CD14-positive monocyte (primary cell): Measurements from ENCODE around the gene ROR1. TPM values are rescaled to one million over a fixed set of nuclear protein-coding genes. Genes with fewer than 3 reads are reported as not detected.

Source experiments
- DNase-seq, 3 donors: peaks; one replicate each; pipeline ENCODE4 v3.0.0-alpha.2; 2011 to 2022
- H2AFZ ChIP-seq: 2 replicates; pipeline ENCODE4 v1.6.0; 2012; ENCODE audit warnings: mild to moderate bottlenecking, low read depth, low read length, inconsistent platforms; ENCODE audit not compliant: insufficient read depth, poor library complexity, severe bottlenecking
- H3K27ac ChIP-seq, 2 donors: 1 replicate in 1 of 2; 2 replicates in 1 of 2; pipeline ENCODE4 v1.5.1; 2012 to 2013; ENCODE audit warnings: low read length in 2 of 2, control low read depth in 1 of 2, inconsistent platforms in 1 of 2, low read depth in 1 of 2, mild to moderate bottlenecking in 1 of 2
- H3K27me3 ChIP-seq, 2 donors: one replicate each; pipeline versions ENCODE4 v1.6.0 to v1.6.1; 2011 to 2013; ENCODE audit warnings: low read length in 2 of 2; ENCODE audit not compliant: control insufficient read depth in 2 of 2, insufficient read depth in 2 of 2
- H3K36me3 ChIP-seq, 2 donors: replicated peaks in 1 of 2; 1 replicate in 1 of 2; 2 replicates in 1 of 2; pipeline versions ENCODE4 v1.5.1 to v1.6.1; 2012 to 2013; ENCODE audit warnings: low read length in 2 of 2, control low read depth in 1 of 2, inconsistent platforms in 1 of 2, mild to moderate bottlenecking in 1 of 2; ENCODE audit not compliant: insufficient read depth in 2 of 2, control insufficient read depth in 1 of 2
- H3K4me1 ChIP-seq, 2 donors: 1 replicate in 1 of 2; 2 replicates in 1 of 2; pipeline versions ENCODE4 v1.5.1 to v1.6.1; 2012 to 2013; ENCODE audit warnings: low read length in 2 of 2, control low read depth in 1 of 2, inconsistent platforms in 1 of 2, mild to moderate bottlenecking in 1 of 2, moderate library complexity in 1 of 2; ENCODE audit not compliant: insufficient read depth in 2 of 2, control insufficient read depth in 1 of 2
- H3K4me2 ChIP-seq: replicated peaks from 2 replicates; pipeline ENCODE3; 2012; ENCODE audit warnings: low read length, moderate library complexity, mild to moderate bottlenecking; ENCODE audit not compliant: poor library complexity, severe bottlenecking; ENCODE audit errors: extremely low read depth
- H3K4me3 ChIP-seq, 3 experiments: fragments of 200-600 bp in 1 of 3; sonication (generic) in 1 of 3; replicated peaks in 1 of 3; 1 replicate in 2 of 3; 2 replicates in 1 of 3; pipeline ENCODE4 v1.5.1; 2011 to 2013; ENCODE audit warnings: low read length in 3 of 3, mild to moderate bottlenecking in 3 of 3, control low read depth in 2 of 3, low read depth in 2 of 3, inconsistent platforms in 1 of 3, moderate library complexity in 1 of 3
- H3K79me2 ChIP-seq: 2 replicates; pipeline ENCODE4 v1.6.0; 2012; ENCODE audit warnings: mild to moderate bottlenecking, control low read depth, inconsistent platforms, low read length, moderate library complexity; ENCODE audit not compliant: insufficient read depth
- H3K9ac ChIP-seq: 2 replicates; pipeline ENCODE4 v1.6.0; 2017; ENCODE audit warnings: low read length, mild to moderate bottlenecking; ENCODE audit not compliant: insufficient read depth, poor library complexity, severe bottlenecking
- H3K9me3 ChIP-seq, 2 donors: replicated peaks in 1 of 2; 1 replicate in 1 of 2; 2 replicates in 1 of 2; pipeline versions ENCODE4 v1.5.1 to v1.6.1; 2012 to 2013; ENCODE audit warnings: low read length in 2 of 2, control low read depth in 1 of 2; ENCODE audit not compliant: control insufficient read depth in 1 of 2, insufficient read depth in 1 of 2
- H4K20me1 ChIP-seq: 2 replicates; pipeline ENCODE4 v1.6.0; 2012; ENCODE audit warnings: mild to moderate bottlenecking, low read length, control low read depth, moderate library complexity; ENCODE audit not compliant: insufficient read depth
- H3K27ac Mint-ChIP-seq, 7 donors: one replicate each; pipeline ENCODE4 v1.8.0; 2020; ENCODE audit warnings: mild to moderate bottlenecking in 7 of 7, mixed read lengths in 7 of 7, moderate library complexity in 6 of 7, inconsistent platforms in 2 of 7
- H3K27me3 Mint-ChIP-seq, 3 donors: one replicate each; pipeline ENCODE4 v1.8.0; 2021 to 2022; ENCODE audit warnings: low read depth in 3 of 3, mild to moderate bottlenecking in 3 of 3, mixed read lengths in 3 of 3, moderate library complexity in 3 of 3, inconsistent platforms in 1 of 3
- H3K36me3 Mint-ChIP-seq, 2 donors: one replicate each; pipeline ENCODE4 v1.8.0; 2020; ENCODE audit warnings: mixed read lengths in 2 of 2, inconsistent platforms in 1 of 2, mild to moderate bottlenecking in 1 of 2
- H3K4me1 Mint-ChIP-seq: one replicate; pipeline ENCODE4 v1.8.0; 2020; ENCODE audit warnings: mild to moderate bottlenecking, mixed read lengths
- H3K4me3 Mint-ChIP-seq, 2 donors: one replicate each; pipeline ENCODE4 v1.8.0; 2020; ENCODE audit warnings: mild to moderate bottlenecking in 2 of 2, mixed read lengths in 2 of 2, moderate library complexity in 1 of 2
- H3K9me3 Mint-ChIP-seq, 7 donors: one replicate each; pipeline ENCODE4 v1.8.0; 2020 to 2022; ENCODE audit warnings: mixed read lengths in 7 of 7, mild to moderate bottlenecking in 6 of 7, moderate library complexity in 6 of 7, inconsistent platforms in 2 of 7
- WGBS: methylation state at CpG from one replicate; pipeline ENCODE4 v1.1.5; 2013; ENCODE audit warnings: missing lambda C conversion rate; ENCODE audit not compliant: insufficient coverage; 5-methylcytosine and 5-hydroxymethylcytosine counted together
- intact Hi-C, 2 donors: fragments of 100-400 bp; cut with micrococcal nuclease; formaldehyde crosslinking; loops; one replicate each; pipeline versions ENCODE4 v1.15.0 to v1.15.1; 2023
- polyA plus RNA-seq, 3 donors: library from polyadenylated mRNA; depleted of rRNA in 1 of 3; unstranded in 2 of 3; stranded (reverse) in 1 of 3; fragments of 300-500 nt in 2 of 3; fragments of >200 nt in 1 of 3; fragmentation: Illumina TruSeq in 2 of 3; gene quantifications; 1 replicate in 2 of 3; 2 replicates in 1 of 3; pipeline ENCODE4 v1.2.3, GENCODE V29; 2012 to 2021
- TF ChIP-seq, protein P1 (sequence below): fragments of 200-600 bp; IDR thresholded peaks from one replicate; pipeline ENCODE4 v1.8.0; 2022; ENCODE audit warnings: antibody characterized with exemption, mild to moderate bottlenecking

ROR1 gene
- polyA plus RNA-seq, 3 donors = not detected

DNA sequence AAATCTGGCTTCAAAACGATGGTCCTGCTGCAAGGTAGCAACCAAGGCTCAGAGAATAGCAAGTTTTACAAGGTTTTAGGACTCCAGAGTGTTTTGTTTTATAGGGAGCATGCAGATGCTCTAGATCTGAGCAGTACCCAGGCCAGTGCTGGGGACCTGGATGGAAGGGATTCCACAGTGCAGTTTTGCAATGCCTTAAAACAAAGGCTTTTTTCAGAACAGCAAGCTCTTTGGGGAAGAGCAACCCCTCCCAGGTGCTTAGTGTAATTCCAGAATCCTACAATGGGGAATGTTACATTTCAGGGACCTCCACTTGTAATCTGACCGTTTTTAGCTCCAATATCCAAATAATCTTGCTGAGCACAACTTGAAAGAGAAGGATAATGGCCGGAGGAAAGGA is 6.7 kb downstream of the ROR1 start:
- 86% methylated on average over 1 of the region's 3 CpGs for WGBS
- intact Hi-C loops = no loop called here
- TF ChIP-seq, protein P1, sequence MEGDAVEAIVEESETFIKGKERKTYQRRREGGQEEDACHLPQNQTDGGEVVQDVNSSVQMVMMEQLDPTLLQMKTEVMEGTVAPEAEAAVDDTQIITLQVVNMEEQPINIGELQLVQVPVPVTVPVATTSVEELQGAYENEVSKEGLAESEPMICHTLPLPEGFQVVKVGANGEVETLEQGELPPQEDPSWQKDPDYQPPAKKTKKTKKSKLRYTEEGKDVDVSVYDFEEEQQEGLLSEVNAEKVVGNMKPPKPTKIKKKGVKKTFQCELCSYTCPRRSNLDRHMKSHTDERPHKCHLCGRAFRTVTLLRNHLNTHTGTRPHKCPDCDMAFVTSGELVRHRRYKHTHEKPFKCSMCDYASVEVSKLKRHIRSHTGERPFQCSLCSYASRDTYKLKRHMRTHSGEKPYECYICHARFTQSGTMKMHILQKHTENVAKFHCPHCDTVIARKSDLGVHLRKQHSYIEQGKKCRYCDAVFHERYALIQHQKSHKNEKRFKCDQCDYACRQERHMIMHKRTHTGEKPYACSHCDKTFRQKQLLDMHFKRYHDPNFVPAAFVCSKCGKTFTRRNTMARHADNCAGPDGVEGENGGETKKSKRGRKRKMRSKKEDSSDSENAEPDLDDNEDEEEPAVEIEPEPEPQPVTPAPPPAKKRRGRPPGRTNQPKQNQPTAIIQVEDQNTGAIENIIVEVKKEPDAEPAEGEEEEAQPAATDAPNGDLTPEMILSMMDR = no peak
- H3K27ac ChIP-seq = no peak overlapping the region
- H3K4me2 ChIP-seq = no peak overlapping the region
- no peaks in the 10 kb centered on the region for H3K36me3 ChIP-seq
- no peak overlapping the region for H3K9ac ChIP-seq
- no peak for DNase-seq
- Mint-ChIP-seq H3K36me3 (no peaks in the 10 kb centered on the region), H3K9me3 (peaks cover 0 to 2% (median 0%) of the 10 kb centered on the region in 7 donors), H3K27ac (no peak overlapping the region), H3K27me3 (peaks cover 19 to 38% (median 22%) of the 10 kb centered on the region in 3 donors), H3K4me3 (no peak overlapping the region), H3K4me1 (peaks cover under 1% of the 10 kb centered on the region)
- H4K20me1 ChIP-seq = no peaks in the 10 kb centered on the region
- no peaks in the 10 kb centered on the region for H3K4me1 ChIP-seq
- H3K27me3 ChIP-seq = peaks cover 24 to 33% of the 10 kb centered on the region in 2 donors
- H3K4me3 ChIP-seq = no peak overlapping the region
- H3K79me2 ChIP-seq = no peaks in the 10 kb centered on the region
- no peak overlapping the region for H2AFZ ChIP-seq
- H3K9me3 ChIP-seq = no peaks in the 10 kb centered on the region

DNA sequence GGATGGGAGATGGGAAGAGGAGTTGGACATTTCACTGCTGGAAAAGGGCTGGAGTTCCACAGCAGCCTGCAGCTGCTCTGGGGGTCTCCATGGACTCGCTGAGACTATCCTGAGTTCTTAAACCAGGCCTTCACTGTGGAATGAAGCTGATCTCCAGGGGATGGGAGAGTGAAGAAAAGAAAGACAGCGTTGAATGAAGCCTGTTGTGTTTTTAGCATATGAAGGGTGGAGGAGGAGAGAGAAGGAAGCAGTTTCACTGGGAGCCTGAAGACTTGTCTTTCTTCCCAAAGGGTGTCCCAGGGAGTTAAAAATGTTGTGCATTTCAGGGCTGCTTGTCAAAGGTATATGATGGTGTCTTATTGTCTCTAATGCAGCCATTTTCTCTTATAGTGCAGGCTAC is 9.2 kb downstream of the ROR1 start:
- Histone ChIP-seq H3K27me3 (peaks cover 4 to 9% of the 10 kb centered on the region in 2 donors), H3K9me3 (no peaks in the 10 kb centered on the region), H2AFZ (no peak overlapping the region), H3K4me1 (no peaks in the 10 kb centered on the region), H3K4me2 (no peak overlapping the region), H3K27ac (no peak overlapping the region), H4K20me1 (no peaks in the 10 kb centered on the region), H3K79me2 (no peaks in the 10 kb centered on the region), H3K4me3 (no peak overlapping the region), H3K9ac (no peak overlapping the region), H3K36me3 (no peaks in the 10 kb centered on the region)
- Mint-ChIP-seq H3K27ac (no peak overlapping the region), H3K4me3 (no peak overlapping the region), H3K9me3 (peaks cover 0 to 4% (median 0%) of the 10 kb centered on the region in 7 donors), H3K27me3 (peaks cover 3 to 14% (median 8%) of the 10 kb centered on the region in 3 donors), H3K4me1 (no peaks in the 10 kb centered on the region), H3K36me3 (no peaks in the 10 kb centered on the region)
- TF ChIP-seq, protein P1 = no peak
- WGBS = 90% methylated on average over 2 of the region's 2 CpGs
- no peak for DNase-seq
- intact Hi-C loops = no loop called here
